Large intestine (tissue), 12 donors: ENCODE results near the gene YIPF3. TPM values are rescaled to one million over a fixed set of nuclear protein-coding genes. Genes with fewer than 3 reads are reported as not detected.
"Not testable (repeated sequence)": the region's sequence is repeated elsewhere in the genome, so short reads cannot be mapped to it uniquely, and the experiment has no call there.

Experiments used
- DNase-seq, 2 donors: peaks; one replicate each; pipeline versions ENCODE4 v3.0.0 to v3.0.0-alpha.2; 2013
- H3K27ac ChIP-seq: one replicate; pipeline ENCODE4 v1.5.1; 2013; ENCODE audit warnings: low read length
- H3K27me3 ChIP-seq: 2 replicates; pipeline ENCODE4 v1.6.1; 2013; ENCODE audit warnings: low read length; ENCODE audit not compliant: control insufficient read depth, insufficient read depth
- H3K36me3 ChIP-seq: 2 replicates; pipeline ENCODE4 v1.6.1; 2013; ENCODE audit warnings: low read length; ENCODE audit not compliant: control insufficient read depth, insufficient read depth
- H3K4me1 ChIP-seq: one replicate; pipeline ENCODE4 v1.6.1; 2013; ENCODE audit warnings: low read length; ENCODE audit not compliant: control insufficient read depth, insufficient read depth
- H3K4me3 ChIP-seq: one replicate; pipeline ENCODE4 v1.5.1; 2013; ENCODE audit warnings: low read length
- H3K9me3 ChIP-seq: one replicate; pipeline ENCODE4 v1.6.1; 2013; ENCODE audit warnings: mild to moderate bottlenecking, low read depth, low read length, moderate library complexity; ENCODE audit not compliant: control insufficient read depth
- WGBS: methylation state at CpG from one replicate; pipeline ENCODE4 v1.1.5; 2013; ENCODE audit warnings: low lambda C conversion rate; ENCODE audit not compliant: insufficient coverage; 5-methylcytosine and 5-hydroxymethylcytosine counted together
- long read RNA-seq, 11 donors: transcript quantifications; one replicate each; lab custom pipeline, GENCODE V29; 2026
- polyA plus RNA-seq: library from polyadenylated mRNA; unstranded; fragments of 120-200 nt; gene quantifications from one replicate; pipeline ENCODE4 v1.2.1, GENCODE V29; 2013

The YIPF3 gene
- 108 TPM for polyA plus RNA-seq
- long read RNA-seq, donor 1, transcript YIPF3-202 (9 exons, 1,576 nt): major isoform, 31 of 44 reads
- long read RNA-seq, donor 1, partial matches to known transcripts: 6 of 44 reads
- long read RNA-seq, donor 1, other reads (novel, unspliced or antisense): 0 of 44 reads
- long read RNA-seq, donor 2, transcript YIPF3-202 (9 exons, 1,576 nt): major isoform, 30 of 61 reads
- long read RNA-seq, donor 2, partial matches to known transcripts: 26 of 61 reads
- long read RNA-seq, donor 2, other reads (novel, unspliced or antisense): 0 of 61 reads
- long read RNA-seq, donor 3, transcript YIPF3-202 (9 exons, 1,576 nt): major isoform, 62 of 129 reads
- long read RNA-seq, donor 3, transcript YIPF3-211 (3 exons, 652 nt): minor isoform, 14 of 129 reads
- long read RNA-seq, donor 3, partial matches to known transcripts: 46 of 129 reads
- long read RNA-seq, donor 3, other reads (novel, unspliced or antisense): 0 of 129 reads
- long read RNA-seq, donor 4, transcript YIPF3-202 (9 exons, 1,576 nt): major isoform, 6 of 7 reads
- long read RNA-seq, donor 4, partial matches to known transcripts: 0 of 7 reads
- long read RNA-seq, donor 4, other reads (novel, unspliced or antisense): 0 of 7 reads
- long read RNA-seq, donor 5, transcript YIPF3-202 (9 exons, 1,576 nt): major isoform, 24 of 45 reads
- long read RNA-seq, donor 5, partial matches to known transcripts: 18 of 45 reads
- long read RNA-seq, donor 5, other reads (novel, unspliced or antisense): 0 of 45 reads
- long read RNA-seq, donor 6, transcript YIPF3-211 (3 exons, 652 nt): minor isoform, 6 of 126 reads
- long read RNA-seq, donor 6, transcript YIPF3-202 (9 exons, 1,576 nt): major isoform, 44 of 126 reads
- long read RNA-seq, donor 6, partial matches to known transcripts: 49 of 126 reads
- long read RNA-seq, donor 6, other reads (novel, unspliced or antisense): 23 of 126 reads
- long read RNA-seq, donor 7, transcript YIPF3-202 (9 exons, 1,576 nt): major isoform, 26 of 46 reads
- long read RNA-seq, donor 7, partial matches to known transcripts: 15 of 46 reads
- long read RNA-seq, donor 7, other reads (novel, unspliced or antisense): 0 of 46 reads
- long read RNA-seq, donor 8, transcript YIPF3-211 (3 exons, 652 nt): minor isoform, 7 of 90 reads
- long read RNA-seq, donor 8, transcript YIPF3-202 (9 exons, 1,576 nt): major isoform, 44 of 90 reads
- long read RNA-seq, donor 8, partial matches to known transcripts: 34 of 90 reads
- long read RNA-seq, donor 8, other reads (novel, unspliced or antisense): 0 of 90 reads
- long read RNA-seq, donor 9, transcript YIPF3-202 (9 exons, 1,576 nt): major isoform, 28 of 61 reads
- long read RNA-seq, donor 9, transcript YIPF3-211 (3 exons, 652 nt): minor isoform, 5 of 61 reads
- long read RNA-seq, donor 9, partial matches to known transcripts: 24 of 61 reads
- long read RNA-seq, donor 9, other reads (novel, unspliced or antisense): 0 of 61 reads
- long read RNA-seq, donor 10, transcript YIPF3-211 (3 exons, 652 nt): minor isoform, 9 of 80 reads
- long read RNA-seq, donor 10, transcript YIPF3-202 (9 exons, 1,576 nt): major isoform, 46 of 80 reads
- long read RNA-seq, donor 10, partial matches to known transcripts: 21 of 80 reads
- long read RNA-seq, donor 10, other reads (novel, unspliced or antisense): 0 of 80 reads
- long read RNA-seq, donor 11, transcript YIPF3-202 (9 exons, 1,576 nt): major isoform, 41 of 50 reads
- long read RNA-seq, donor 11, partial matches to known transcripts: 5 of 50 reads
- long read RNA-seq, donor 11, other reads (novel, unspliced or antisense): 0 of 50 reads

DNA sequence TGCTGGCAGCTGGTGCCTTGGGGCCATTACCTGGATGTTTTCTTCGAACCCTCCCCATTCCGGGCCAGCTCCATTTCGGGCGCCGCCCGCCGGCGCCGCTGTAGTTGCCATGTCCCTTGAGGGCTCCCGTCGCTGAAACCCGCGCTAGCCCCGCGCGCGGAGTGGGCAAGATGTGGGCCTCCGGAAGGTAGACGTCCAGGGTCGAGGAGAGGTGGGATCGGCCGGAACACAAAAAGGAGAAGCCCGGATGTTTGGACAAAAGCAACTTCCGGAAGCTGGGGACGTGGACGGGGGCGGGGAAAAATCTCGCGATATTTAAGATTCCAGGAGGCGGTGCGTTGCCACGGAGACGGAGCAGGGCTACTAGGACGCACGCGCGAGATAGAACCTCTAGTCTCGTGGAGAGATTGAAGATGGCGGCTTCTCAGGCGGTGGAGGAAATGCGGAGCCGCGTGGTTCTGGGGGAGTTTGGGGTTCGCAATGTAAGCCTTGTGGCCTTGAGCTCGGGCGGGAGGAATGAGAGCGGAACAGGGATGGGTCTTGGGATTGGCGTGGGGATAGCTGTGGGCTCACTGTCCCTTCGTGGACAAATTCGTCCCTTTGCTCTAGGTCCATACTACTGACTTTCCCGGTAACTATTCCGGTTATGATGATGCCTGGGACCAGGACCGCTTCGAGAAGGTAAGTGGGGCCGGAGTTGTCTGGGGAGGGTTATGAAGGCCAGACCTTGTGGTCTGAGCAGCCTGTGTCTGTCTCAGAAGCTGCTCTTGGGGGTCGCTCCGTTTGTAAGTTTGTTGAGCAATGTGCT lies at the start of gene YIPF3, which contains the start of gene POLR1C:
Gene YIPF3, minus strand, starts transcription at position 230 of the 808 bp plus-strand sequence. Its CDS starts 119 bp downstream, at position 111.
Gene POLR1C, plus strand, starts transcription at position 393 of the 808 bp plus-strand sequence. Its CDS starts 21 bp downstream, at position 414.
- peak; percentile 97 to 98 for DNase-seq
- H3K4me1 ChIP-seq: peaks cover 16% of the 10 kb centered on the region
- H3K4me3 ChIP-seq: peak within 1 kb of the TSS; percentile 83
- no peaks in the 10 kb centered on the region for H3K9me3 ChIP-seq
- no CpG with 5 or more reads among the region's 57 CpGs for WGBS
- peaks cover 63% of the 10 kb centered on the region for H3K36me3 ChIP-seq
- no peaks in the 10 kb centered on the region for H3K27me3 ChIP-seq
- peak within 1 kb of the TSS; percentile 73 for H3K27ac ChIP-seq

DNA sequence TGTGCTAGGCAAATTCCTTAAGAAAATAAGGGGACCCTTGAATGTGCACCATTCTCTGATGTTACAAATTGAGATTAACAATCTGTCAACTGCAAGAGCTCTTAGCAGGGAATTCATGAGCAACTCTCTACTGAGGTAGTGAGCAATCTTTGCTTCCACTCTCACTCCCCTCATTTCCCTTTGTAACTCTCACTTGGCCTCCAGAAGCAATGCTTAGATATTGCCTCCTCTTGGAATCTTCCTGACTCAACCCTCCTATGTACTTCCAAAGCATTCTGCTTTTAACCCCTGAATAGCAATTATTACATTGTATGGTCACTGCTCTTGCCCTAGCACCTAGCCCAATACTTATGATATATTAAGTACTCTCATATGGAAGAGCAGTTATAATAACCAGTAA lies 42.6 kb upstream of the YIPF3 start:
- H3K27me3 ChIP-seq: no peaks in the 10 kb centered on the region
- no peak for DNase-seq
- no peaks in the 10 kb centered on the region for H3K9me3 ChIP-seq
- H3K27ac ChIP-seq: no peak overlapping the region
- H3K4me3 ChIP-seq: no peak overlapping the region
- H3K36me3 ChIP-seq: peaks cover 76% of the 10 kb centered on the region
- H3K4me1 ChIP-seq: no peaks in the 10 kb centered on the region

DNA sequence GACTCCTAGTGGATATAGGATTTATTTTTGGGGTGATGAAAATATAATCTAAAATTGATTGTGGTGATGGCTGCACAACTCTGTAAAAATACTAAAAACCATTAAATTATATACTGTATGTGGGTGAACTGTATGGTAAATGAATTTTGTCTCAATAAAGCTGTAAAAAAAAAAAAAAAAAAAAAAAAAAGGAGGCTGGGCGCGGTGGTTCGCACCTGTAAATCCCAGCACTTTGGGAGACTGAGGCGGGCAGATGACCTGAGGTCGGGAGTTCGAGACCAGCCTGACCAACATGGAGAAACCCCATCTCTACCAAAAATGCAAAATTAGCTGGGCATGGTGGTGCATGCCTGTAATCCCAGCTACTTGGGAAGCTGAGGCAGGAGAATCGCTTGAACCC lies 40.9 kb upstream of the YIPF3 start:
- WGBS: no CpG with 5 or more reads among the region's 7 CpGs
- H3K4me1 ChIP-seq, H3K9me3 ChIP-seq, H3K27me3 ChIP-seq, DNase-seq, H3K27ac ChIP-seq, H3K4me3 ChIP-seq: not testable (repeated sequence)
- H3K36me3 ChIP-seq: peaks cover 72% of the 10 kb centered on the region

DNA sequence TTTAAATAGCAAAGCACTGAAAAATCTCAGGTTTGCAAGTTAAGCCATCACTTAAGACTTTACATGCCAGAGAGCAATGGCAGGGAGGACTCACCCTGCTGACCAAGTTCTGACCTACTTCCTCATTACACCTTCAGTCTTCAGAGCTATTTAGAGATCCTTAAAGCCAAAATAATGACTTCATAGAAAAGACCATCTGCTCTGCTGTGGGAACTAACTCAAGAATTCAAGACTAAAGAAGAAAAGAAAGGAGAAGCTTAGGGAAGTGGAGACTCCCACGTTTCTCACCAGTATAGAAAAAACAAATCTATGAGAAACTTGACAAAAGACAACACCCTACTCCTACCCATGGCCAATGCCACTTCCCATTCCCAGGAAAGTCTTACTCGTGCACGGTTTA lies 30.5 kb upstream of the YIPF3 start:
- H3K36me3 ChIP-seq: peaks cover 77% of the 10 kb centered on the region
- no CpG with 5 or more reads among the region's 3 CpGs for WGBS
- no peak for DNase-seq
- H3K4me1 ChIP-seq: no peaks in the 10 kb centered on the region
- no peaks in the 10 kb centered on the region for H3K9me3 ChIP-seq
- no peak overlapping the region for H3K4me3 ChIP-seq
- no peak overlapping the region for H3K27ac ChIP-seq
- no peaks in the 10 kb centered on the region for H3K27me3 ChIP-seq

DNA sequence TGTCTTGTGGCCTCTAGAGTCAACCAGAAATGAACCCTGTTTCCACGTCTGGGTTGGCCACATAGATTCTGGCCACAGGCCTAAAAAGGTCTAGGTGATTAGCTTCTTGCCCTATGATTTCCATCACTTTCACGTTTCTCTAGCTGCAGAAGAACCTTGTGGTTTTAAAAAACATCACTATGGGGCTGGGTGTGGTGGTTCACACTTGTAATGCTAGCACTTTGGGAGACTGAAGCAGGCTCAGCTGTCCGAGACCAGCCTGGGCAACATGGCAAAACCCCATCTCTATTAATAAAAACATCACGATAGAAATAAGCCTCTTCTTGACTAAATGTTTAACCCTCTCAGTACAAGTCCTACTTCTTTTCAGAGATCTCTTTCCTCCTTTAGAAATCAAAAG lies 27.7 kb upstream of the YIPF3 start:
- no peaks in the 10 kb centered on the region for H3K4me1 ChIP-seq
- no peak overlapping the region for H3K4me3 ChIP-seq
- H3K27me3 ChIP-seq: no peaks in the 10 kb centered on the region
- peaks cover 61% of the 10 kb centered on the region for H3K36me3 ChIP-seq
- WGBS: no CpG with 5 or more reads among the region's 4 CpGs
- no peaks in the 10 kb centered on the region for H3K9me3 ChIP-seq
- H3K27ac ChIP-seq: no peak overlapping the region
- no peak for DNase-seq

DNA sequence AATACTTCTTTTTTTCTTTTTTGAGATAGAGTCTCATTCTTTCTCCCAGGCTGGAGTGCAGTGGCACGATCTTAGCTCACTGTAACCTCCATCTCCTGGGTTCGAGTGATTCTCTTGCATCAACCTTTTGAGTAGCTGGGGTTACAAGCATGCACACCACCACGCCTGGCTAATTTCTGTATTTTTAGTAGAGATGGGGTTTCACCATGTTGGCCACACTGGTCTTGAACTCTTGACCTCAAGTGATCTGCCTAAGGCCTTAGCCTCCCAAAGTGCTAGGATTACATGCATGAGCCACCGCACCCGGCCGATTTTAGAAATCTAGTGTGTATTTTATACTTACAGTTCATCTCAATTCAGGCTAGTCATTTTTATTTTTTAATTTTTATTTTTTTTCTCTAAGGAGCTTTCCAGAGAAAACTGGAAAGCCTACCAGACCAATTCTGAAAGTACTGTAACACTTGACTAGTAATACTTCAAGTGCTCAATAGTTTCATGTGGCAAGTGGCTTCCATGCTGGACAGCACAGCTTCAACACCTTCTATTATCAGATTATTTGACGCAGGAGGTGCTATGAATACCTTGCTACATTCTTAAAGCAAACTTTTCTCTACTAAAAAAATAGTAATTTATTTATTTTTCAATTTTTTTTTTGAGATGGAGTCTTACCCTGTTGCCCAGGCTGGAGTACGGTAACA lies 25.2 kb upstream of the YIPF3 start:
- Histone ChIP-seq H3K36me3 (peaks cover 42% of the 10 kb centered on the region), H3K9me3 (no peaks in the 10 kb centered on the region), H3K27ac (no peak overlapping the region), H3K27me3 (no peaks in the 10 kb centered on the region), H3K4me1 (no peaks in the 10 kb centered on the region), H3K4me3 (no peak overlapping the region)
- DNase-seq: no peak
- 100% methylated on average over 3 of the region's 8 CpGs for WGBS

DNA sequence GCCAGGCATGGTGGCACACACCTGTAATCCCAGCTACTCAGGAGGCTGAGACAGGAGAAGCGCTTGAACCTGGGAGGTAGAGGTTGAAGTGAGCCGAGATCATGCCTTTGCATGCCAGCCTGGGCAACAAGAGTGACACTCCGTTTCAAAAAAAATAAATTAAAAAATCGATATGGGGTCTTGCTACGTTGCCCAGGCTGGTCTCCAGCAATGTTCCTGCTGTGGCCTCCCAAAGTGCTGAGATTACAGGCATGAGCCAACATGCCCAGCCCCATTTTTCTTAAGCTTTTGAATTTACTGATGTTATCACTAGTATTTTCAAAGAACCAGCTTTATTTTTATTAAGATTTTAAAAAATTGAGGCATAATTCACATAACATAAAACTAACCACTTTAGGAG lies 23.8 kb upstream of the YIPF3 start:
- WGBS: 100% methylated on average over 1 of the region's 5 CpGs
- H3K36me3 ChIP-seq: peaks cover 34% of the 10 kb centered on the region

DNA sequence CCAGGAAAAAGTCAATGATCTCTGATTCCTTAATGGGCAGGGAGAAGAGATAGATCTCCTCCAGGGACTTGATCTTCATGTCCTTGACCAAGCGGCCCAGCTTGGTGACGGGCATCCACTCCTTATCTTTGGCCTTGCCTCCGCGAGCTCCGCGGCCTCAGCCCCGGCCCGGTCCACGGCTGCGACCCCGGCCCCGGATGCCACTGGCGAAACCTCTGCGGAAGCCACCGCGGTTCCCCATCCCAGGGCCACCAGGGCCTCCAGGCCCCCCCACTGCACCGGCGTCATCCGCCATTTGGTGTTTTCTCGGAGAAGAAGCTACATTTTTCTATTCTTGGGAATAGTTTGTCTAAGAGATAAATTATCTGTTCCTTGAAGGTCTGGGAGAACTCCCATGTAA lies 22.7 kb upstream of the YIPF3 start:
- WGBS: no CpG with 5 or more reads among the region's 20 CpGs

More for the DNA sequence above, 23.8 kb upstream of the YIPF3 start:
- H3K9me3 ChIP-seq: no peaks in the 10 kb centered on the region
- H3K27ac ChIP-seq: no peak overlapping the region
- no peak overlapping the region for H3K4me3 ChIP-seq
- DNase-seq: no peak
- H3K4me1 ChIP-seq: no peaks in the 10 kb centered on the region
- no peaks in the 10 kb centered on the region for H3K27me3 ChIP-seq

More for the DNA sequence above, 22.7 kb upstream of the YIPF3 start:
- not testable (repeated sequence) for H3K27ac ChIP-seq, H3K27me3 ChIP-seq, H3K9me3 ChIP-seq, DNase-seq, H3K4me1 ChIP-seq, H3K4me3 ChIP-seq
- peaks cover 30% of the 10 kb centered on the region for H3K36me3 ChIP-seq
